Vagina (tissue), 2 donors: Measurements from ENCODE around the gene SCAPER.

Experiments
- POLR2AphosphoS5 ChIP-seq, 2 donors: sonication (generic); formaldehyde crosslinking; IDR thresholded peaks; one replicate each; pipeline ENCODE4 v1.9.0; 2017; ENCODE audit warnings: antibody characterized with exemption in 2 of 2, mild to moderate bottlenecking in 2 of 2, low read depth in 1 of 2; ENCODE audit not compliant: insufficient read depth in 1 of 2
- TF ChIP-seq, protein P1 (sequence below), 3 experiments: fragments of 450-650 bp in 2 of 3; fragments of 200-600 bp in 1 of 3; sonication (generic) in 1 of 3; IDR thresholded peaks; one replicate each; pipeline ENCODE4 v1.5.1; 2017 to 2019; ENCODE audit warnings: antibody characterized with exemption in 3 of 3, mild to moderate bottlenecking in 2 of 3, moderate library complexity in 2 of 3

DNA sequence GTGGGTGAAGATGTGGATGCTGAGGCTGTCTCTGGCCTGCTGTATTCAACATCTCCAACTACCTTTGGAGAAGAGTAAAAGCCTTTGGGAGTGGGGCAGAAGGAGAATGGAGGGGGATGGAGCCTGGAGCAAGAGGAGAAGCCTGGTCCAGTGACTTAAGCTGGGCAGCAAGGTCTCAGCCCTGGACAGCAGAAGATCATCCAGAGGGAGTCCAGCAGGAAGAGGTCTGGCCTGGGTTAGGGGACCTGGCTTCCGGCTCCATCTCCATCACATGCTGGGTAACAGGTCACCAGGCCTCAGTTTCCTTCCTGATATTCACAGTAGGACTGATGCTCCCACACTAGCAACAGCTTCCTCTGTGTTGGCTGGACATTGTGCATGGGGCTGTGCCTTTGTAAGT is 572.3 kb downstream of the SCAPER start:
- TF ChIP-seq, protein P1, sequence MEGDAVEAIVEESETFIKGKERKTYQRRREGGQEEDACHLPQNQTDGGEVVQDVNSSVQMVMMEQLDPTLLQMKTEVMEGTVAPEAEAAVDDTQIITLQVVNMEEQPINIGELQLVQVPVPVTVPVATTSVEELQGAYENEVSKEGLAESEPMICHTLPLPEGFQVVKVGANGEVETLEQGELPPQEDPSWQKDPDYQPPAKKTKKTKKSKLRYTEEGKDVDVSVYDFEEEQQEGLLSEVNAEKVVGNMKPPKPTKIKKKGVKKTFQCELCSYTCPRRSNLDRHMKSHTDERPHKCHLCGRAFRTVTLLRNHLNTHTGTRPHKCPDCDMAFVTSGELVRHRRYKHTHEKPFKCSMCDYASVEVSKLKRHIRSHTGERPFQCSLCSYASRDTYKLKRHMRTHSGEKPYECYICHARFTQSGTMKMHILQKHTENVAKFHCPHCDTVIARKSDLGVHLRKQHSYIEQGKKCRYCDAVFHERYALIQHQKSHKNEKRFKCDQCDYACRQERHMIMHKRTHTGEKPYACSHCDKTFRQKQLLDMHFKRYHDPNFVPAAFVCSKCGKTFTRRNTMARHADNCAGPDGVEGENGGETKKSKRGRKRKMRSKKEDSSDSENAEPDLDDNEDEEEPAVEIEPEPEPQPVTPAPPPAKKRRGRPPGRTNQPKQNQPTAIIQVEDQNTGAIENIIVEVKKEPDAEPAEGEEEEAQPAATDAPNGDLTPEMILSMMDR (IDR thresholded peaks at IDR 0.05), result no peak
- TF ChIP-seq POLR2AphosphoS5 (IDR thresholded peaks at IDR 0.05; ENCODE audit: insufficient read depth in 1 of 2, low read depth in 1 of 2), result no peak
